HG02884 (cell line): ENCODE data around the gene DLG2.

ENCODE experiments used
- ATAC-seq: cut with Tn5 transposase; IDR thresholded peaks from one replicate; pipeline ENCODE4 v1.9.1; 2021; ENCODE audit warnings: mild to moderate bottlenecking, moderate library complexity; ENCODE audit not compliant: unreplicated experiment

Gene DLG2

GRCh38 chr11:83722392-83723119 is 1904.6 kb downstream of the DLG2 start:
- no peak for ATAC-seq

- no peak for ATAC-seq
Measured at GRCh38 chr11:83721263-83721662, 1905.9 kb downstream of the DLG2 start.

GRCh38 chr11:83720675-83721074 is 1906.5 kb downstream of the DLG2 start:
- no peak for ATAC-seq

DNA sequence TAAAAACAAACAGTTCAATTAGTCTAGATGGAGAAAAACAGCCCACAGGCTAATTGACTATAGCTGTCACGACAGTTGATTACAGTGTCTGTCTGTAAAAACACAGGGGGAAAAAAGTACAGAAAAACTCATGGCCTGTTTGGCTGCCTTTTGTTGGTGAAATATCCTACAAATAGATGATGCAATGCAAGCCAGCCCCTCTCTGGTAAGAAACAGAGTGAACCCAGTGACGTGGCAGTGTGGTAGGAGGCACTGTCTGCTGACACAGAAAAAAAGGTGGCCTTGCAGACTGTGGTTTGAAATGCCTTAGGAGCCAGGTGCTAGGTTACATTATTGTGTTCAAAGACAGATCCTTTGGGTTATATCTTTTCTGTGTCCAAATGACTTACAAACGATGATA is 1909.6 kb downstream of the DLG2 start:
- no peak for ATAC-seq

DNA sequence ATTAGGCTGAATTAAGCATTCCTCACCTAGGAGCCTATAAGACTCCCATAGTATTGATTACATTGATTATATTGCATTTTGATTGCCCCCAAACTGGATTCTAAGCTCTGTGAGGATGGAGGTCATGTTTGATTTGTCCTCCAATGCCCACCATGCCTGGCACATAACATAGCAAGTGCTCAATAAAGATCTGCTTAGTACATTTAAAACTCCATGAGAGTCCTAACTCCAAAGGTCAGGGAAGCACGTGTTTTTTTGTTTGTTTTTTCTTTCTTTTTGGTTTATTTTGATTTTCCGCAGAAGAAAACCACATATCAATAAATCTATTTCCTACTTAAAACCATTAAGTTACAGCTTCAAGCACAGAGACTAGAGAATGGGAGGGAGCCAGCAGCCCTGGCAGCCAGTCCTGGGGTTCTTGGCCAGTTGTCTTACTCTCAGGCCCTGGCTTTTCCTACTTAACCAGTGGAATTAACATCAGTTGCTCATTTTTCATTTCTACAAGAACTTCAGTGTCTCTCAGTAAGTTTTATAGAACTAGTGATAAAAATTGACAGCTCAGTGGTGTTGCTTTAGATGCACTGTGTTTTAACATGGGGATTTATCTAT is 1911.1 kb downstream of the DLG2 start:
- ATAC-seq: no peak

GRCh38 chr11:83713708-83714107 is 1913.4 kb downstream of the DLG2 start:
- ATAC-seq: no peak

- no peak for ATAC-seq
Measured at GRCh38 chr11:83711106-83711527, 1916.0 kb downstream of the DLG2 start.

GRCh38 chr11:83709434-83709833 is 1917.7 kb downstream of the DLG2 start:
- ATAC-seq: no peak

- ATAC-seq: no peak
Measured at GRCh38 chr11:83706566-83706965, 1920.6 kb downstream of the DLG2 start.

DNA sequence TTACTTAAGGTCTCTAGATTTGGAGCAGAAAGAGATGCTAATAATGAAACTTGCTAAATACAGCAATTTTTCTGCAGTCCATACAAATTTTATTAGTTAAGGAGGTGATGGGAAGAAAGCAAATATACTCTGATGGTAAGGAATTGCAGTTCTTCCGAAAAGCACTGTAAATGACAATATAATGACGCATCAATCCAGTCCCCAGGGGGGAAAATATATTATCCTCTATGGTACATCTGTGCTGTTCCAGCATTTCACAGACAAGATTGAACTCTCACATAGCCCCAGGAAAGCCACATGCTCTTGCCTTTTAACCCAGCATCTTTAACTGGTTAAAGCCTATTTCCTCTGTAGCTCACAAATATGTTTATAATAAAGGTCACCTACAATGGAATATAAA is 1924.3 kb downstream of the DLG2 start:
- ATAC-seq: no peak

DNA sequence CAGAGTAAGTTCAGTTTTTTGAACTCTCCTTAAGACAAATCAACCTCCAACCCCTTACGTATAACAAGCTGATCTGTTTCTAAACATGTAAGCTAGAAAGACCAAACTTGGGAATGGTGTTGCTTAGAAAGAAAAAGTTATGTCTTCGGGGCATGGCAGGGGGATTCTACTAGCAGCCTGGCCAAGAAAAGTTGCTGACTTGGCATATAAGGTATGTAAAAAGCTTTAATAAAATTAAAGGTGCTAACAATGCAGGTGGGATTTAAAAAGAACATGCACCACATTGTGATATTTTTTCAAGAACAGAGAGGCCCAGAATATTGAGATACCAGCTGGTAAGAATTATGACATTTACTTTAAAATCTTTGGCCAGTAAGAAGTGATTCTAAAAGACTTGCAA is 1929.6 kb downstream of the DLG2 start:
- no peak for ATAC-seq

- ATAC-seq: no peak
Measured at GRCh38 chr11:83695046-83695445, 1932.1 kb downstream of the DLG2 start.

GRCh38 chr11:83694191-83694910 is 1932.8 kb downstream of the DLG2 start:
- no peak for ATAC-seq

GRCh38 chr11:83693306-83693992 is 1933.7 kb downstream of the DLG2 start:
- no peak for ATAC-seq

- ATAC-seq: no peak
Measured at GRCh38 chr11:83692675-83693074, 1934.5 kb downstream of the DLG2 start.

- no peak for ATAC-seq
Measured at GRCh38 chr11:83691451-83691950, 1935.6 kb downstream of the DLG2 start.

DNA sequence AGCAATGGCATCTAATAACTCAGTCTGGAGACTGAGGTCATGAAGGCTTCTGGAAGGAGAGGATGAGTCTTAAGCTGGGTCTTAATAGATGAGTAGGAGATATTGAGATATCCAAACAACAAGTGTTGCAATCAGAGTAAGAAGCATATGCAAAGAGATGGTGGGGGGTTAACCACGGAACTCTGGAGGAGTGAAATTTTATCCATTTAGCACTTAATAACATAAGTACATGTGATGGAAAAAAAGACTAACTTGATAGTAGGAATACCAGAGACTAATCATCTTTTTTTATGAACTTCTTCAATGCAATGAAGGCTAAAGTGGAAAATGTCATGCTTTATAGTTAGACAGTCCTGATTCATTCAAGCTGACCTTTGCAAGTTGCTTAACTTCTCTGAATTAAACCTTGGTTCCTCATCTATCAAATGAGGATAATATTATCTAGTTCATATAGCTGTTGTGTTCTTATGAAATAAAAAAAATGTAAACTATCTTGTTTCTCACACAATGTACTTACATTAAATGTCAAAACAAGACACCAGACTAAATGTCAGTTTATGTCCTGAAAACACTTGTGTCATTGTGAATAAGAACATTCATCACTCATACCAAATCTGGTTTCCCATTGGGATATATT is 1937.9 kb downstream of the DLG2 start:
- ATAC-seq: no peak

- ATAC-seq: no peak
Measured at GRCh38 chr11:83687787-83688186, 1939.4 kb downstream of the DLG2 start.

DNA sequence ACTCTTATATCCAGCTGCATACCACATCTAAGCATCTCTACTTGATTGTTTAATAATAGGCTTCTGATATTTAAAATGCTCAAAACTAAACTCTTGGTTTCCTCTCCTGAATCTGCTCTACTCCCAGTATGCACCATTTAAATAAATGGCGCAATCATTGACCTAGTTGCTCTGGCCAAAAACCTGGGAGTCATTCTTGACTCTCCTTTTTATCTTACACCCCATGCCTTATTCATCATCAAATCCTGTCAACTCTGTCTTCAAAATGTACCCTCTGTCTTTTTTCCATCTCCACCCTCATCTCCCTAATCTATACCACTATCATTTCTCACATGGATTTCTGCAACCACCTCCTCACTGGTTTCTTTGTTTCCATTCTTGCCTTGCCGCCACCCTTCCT is 1941.4 kb downstream of the DLG2 start:
- no peak for ATAC-seq

GRCh38 chr11:83684071-83684470 is 1943.1 kb downstream of the DLG2 start:
- ATAC-seq: no peak

GRCh38 chr11:83682611-83682973 is 1944.6 kb downstream of the DLG2 start:
- peak; percentile 97 for ATAC-seq
